ENCODE data around the gene C11orf86.
"Not testable (repeated sequence)": the region's sequence is repeated elsewhere in the genome, so short reads cannot be mapped to it uniquely, and the experiment has no call there.

C11orf86 gene

GRCh38 chr11:66985508-66986177 is 10.5 kb downstream of the C11orf86 start:
- H3K27ac ChIP-seq = peak overlapping the region; percentile 7
- H3K79me2 ChIP-seq = no peaks in the 10 kb centered on the region
- H3K4me2 ChIP-seq (ENCODE audit: low read length) = no peak overlapping the region
- TF ChIP-seq, protein P1, sequence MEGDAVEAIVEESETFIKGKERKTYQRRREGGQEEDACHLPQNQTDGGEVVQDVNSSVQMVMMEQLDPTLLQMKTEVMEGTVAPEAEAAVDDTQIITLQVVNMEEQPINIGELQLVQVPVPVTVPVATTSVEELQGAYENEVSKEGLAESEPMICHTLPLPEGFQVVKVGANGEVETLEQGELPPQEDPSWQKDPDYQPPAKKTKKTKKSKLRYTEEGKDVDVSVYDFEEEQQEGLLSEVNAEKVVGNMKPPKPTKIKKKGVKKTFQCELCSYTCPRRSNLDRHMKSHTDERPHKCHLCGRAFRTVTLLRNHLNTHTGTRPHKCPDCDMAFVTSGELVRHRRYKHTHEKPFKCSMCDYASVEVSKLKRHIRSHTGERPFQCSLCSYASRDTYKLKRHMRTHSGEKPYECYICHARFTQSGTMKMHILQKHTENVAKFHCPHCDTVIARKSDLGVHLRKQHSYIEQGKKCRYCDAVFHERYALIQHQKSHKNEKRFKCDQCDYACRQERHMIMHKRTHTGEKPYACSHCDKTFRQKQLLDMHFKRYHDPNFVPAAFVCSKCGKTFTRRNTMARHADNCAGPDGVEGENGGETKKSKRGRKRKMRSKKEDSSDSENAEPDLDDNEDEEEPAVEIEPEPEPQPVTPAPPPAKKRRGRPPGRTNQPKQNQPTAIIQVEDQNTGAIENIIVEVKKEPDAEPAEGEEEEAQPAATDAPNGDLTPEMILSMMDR (IDR thresholded peaks at IDR 0.05) = no peak
- H3K4me3 ChIP-seq (ENCODE audit: low read depth, low read length) = no peak overlapping the region
- H3K36me3 ChIP-seq (ENCODE audit: control insufficient read depth, insufficient read depth, low read length) = no peaks in the 10 kb centered on the region
- H3K4me1 ChIP-seq = peaks cover 14% of the 10 kb centered on the region
- H2AFZ ChIP-seq = peak overlapping the region; percentile 57
- H3K27me3 ChIP-seq (ENCODE audit: control insufficient read depth, insufficient read depth, low read length) = no peaks in the 10 kb centered on the region
- no peak overlapping the region for H3K9ac ChIP-seq
- no peaks in the 10 kb centered on the region for H3K9me3 ChIP-seq (ENCODE audit: control insufficient read depth, low read length)

DNA sequence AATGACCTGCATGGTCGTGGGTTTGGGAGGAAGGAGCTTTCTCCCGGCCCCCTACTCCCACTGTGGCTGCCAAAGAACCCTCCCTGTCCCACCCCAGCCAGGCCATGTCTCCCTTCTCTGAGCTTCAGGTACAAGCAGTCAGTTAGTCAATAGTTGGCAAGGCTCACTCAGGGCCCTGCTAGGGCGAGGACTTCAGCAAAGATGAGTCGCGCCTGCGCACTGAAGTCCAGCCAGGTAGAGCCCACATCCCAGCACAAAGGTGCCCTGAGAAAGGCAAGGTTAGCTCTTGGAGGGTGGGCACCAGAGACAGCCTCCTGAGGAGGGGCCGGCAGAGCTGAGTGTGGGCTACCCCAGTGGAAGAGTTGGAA is 11.1 kb downstream of the C11orf86 start:
- Histone ChIP-seq H2AFZ (peak overlapping the region; percentile 57), H3K79me2 (no peaks in the 10 kb centered on the region), H3K4me2 (ENCODE audit: low read length) (no peak overlapping the region), H3K4me3 (ENCODE audit: low read depth, low read length) (no peak overlapping the region), H3K4me1 (peaks cover 14% of the 10 kb centered on the region), H3K9ac (no peak overlapping the region), H3K36me3 (ENCODE audit: control insufficient read depth, insufficient read depth, low read length) (no peaks in the 10 kb centered on the region), H3K27ac (peak overlapping the region; percentile 7), H3K9me3 (ENCODE audit: control insufficient read depth, low read length) (no peaks in the 10 kb centered on the region), H3K27me3 (ENCODE audit: control insufficient read depth, insufficient read depth, low read length) (no peaks in the 10 kb centered on the region)
- TF ChIP-seq, protein P1 (IDR thresholded peaks at IDR 0.05) = no peak

GRCh38 chr11:66987158-66987620 is 12.1 kb downstream of the C11orf86 start:
- Histone ChIP-seq H3K9ac (no peak overlapping the region), H3K4me3 (ENCODE audit: low read depth, low read length) (no peak overlapping the region), H3K4me2 (ENCODE audit: low read length) (no peak overlapping the region), H2AFZ (peak overlapping the region; percentile 58), H3K27ac (peak overlapping the region; percentile 73), H3K79me2 (no peaks in the 10 kb centered on the region), H3K4me1 (peaks cover 14% of the 10 kb centered on the region), H3K9me3 (ENCODE audit: control insufficient read depth, low read length) (no peaks in the 10 kb centered on the region), H3K27me3 (ENCODE audit: control insufficient read depth, insufficient read depth, low read length) (no peaks in the 10 kb centered on the region), H3K36me3 (ENCODE audit: control insufficient read depth, insufficient read depth, low read length) (no peaks in the 10 kb centered on the region)
- TF ChIP-seq, protein P1 (IDR thresholded peaks at IDR 0.05) = no peak

- H3K9ac ChIP-seq = no peak overlapping the region
- no peaks in the 10 kb centered on the region for H3K27me3 ChIP-seq (ENCODE audit: control insufficient read depth, insufficient read depth, low read length)
- no peaks in the 10 kb centered on the region for H3K79me2 ChIP-seq
- no peak overlapping the region for H3K4me3 ChIP-seq (ENCODE audit: low read depth, low read length)
- TF ChIP-seq, protein P1 (IDR thresholded peaks at IDR 0.05) = no peak
- peak overlapping the region; percentile 12 for H3K4me2 ChIP-seq (ENCODE audit: low read length)
- H2AFZ ChIP-seq = peak overlapping the region; percentile 58
- peak overlapping the region; percentile 73 for H3K27ac ChIP-seq
- H3K9me3 ChIP-seq (ENCODE audit: control insufficient read depth, low read length) = no peaks in the 10 kb centered on the region
- peaks cover 14% of the 10 kb centered on the region for H3K4me1 ChIP-seq
- H3K36me3 ChIP-seq (ENCODE audit: control insufficient read depth, insufficient read depth, low read length) = no peaks in the 10 kb centered on the region
Observed at GRCh38 chr11:66987924-66988637, 13.0 kb downstream of the C11orf86 start.

DNA sequence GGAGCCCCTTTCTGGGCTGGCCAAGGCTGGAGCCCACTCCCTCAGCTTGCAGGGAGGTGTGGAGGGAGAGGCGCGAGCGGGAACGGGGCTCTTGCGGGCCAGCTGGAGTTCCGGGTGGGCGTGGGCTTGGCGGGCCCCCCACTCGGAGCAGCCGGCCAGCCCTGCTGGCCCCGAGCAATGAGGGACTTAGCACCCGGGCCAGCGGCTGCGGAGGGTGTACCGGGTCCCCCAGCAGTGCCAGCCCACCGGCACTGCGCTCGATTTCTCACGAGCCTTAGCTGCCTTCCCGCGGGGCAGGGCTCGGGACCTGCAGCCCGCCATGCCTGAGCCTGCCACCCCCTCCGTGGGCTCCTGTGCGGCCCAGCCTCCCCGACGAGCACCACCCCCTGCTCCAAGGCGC is 13.6 kb downstream of the C11orf86 start:
- not testable (repeated sequence) for H3K4me3 ChIP-seq (ENCODE audit: low read depth, low read length); H3K27ac ChIP-seq; H2AFZ ChIP-seq; H3K4me2 ChIP-seq (ENCODE audit: low read length); H3K27me3 ChIP-seq (ENCODE audit: control insufficient read depth, insufficient read depth, low read length); H3K9ac ChIP-seq; H3K9me3 ChIP-seq (ENCODE audit: control insufficient read depth, low read length); H3K36me3 ChIP-seq (ENCODE audit: control insufficient read depth, insufficient read depth, low read length); H3K79me2 ChIP-seq
- peaks cover 14% of the 10 kb centered on the region for H3K4me1 ChIP-seq

GRCh38 chr11:66989360-66989759 is 14.3 kb downstream of the C11orf86 start:
- H3K9ac ChIP-seq; H3K36me3 ChIP-seq (ENCODE audit: control insufficient read depth, insufficient read depth, low read length): not testable (repeated sequence)
- H3K4me1 ChIP-seq = peaks cover 14% of the 10 kb centered on the region

More at GRCh38 chr11:66989360-66989759, 14.3 kb downstream of the C11orf86 start:
- H3K27me3 ChIP-seq (ENCODE audit: control insufficient read depth, insufficient read depth, low read length); H2AFZ ChIP-seq; H3K79me2 ChIP-seq; H3K27ac ChIP-seq; H3K4me2 ChIP-seq (ENCODE audit: low read length); H3K4me3 ChIP-seq (ENCODE audit: low read depth, low read length); H3K9me3 ChIP-seq (ENCODE audit: control insufficient read depth, low read length): not testable (repeated sequence)

All from parathyroid adenoma (tissue), 2 donors.